GM19372 (cell line): Measurements from ENCODE around the gene ADARB1.

Source experiments
- ATAC-seq: cut with Tn5 transposase; IDR thresholded peaks from one replicate; pipeline ENCODE4 v1.9.1; 2021; ENCODE audit warnings: mild to moderate bottlenecking, low read depth, moderate library complexity; ENCODE audit not compliant: unreplicated experiment

The ADARB1 gene

GRCh38 chr21:45073301-45074047 is 906 bp upstream of the ADARB1 start:
- no peak for ATAC-seq

GRCh38 chr21:45074818-45075595 is 627 bp downstream of the ADARB1 start:
- peak; percentile 26 for ATAC-seq

GRCh38 chr21:45075596-45076244 is 1.3 kb downstream of the ADARB1 start:
- ATAC-seq, result no peak

- no peak for ATAC-seq
Observed at GRCh38 chr21:45076245-45076711, 1.9 kb downstream of the ADARB1 start.

- no peak for ATAC-seq
Observed at GRCh38 chr21:45078371-45078770, 4.0 kb downstream of the ADARB1 start.

- ATAC-seq, result no peak
Observed at GRCh38 chr21:45078877-45079281, 4.5 kb downstream of the ADARB1 start.

- ATAC-seq, result no peak
Observed at GRCh38 chr21:45079351-45079750, 5.0 kb downstream of the ADARB1 start.

GRCh38 chr21:45080232-45080631 is 5.9 kb downstream of the ADARB1 start:
- ATAC-seq, result no peak

GRCh38 chr21:45080639-45081414 is 6.4 kb downstream of the ADARB1 start:
- no peak for ATAC-seq

GRCh38 chr21:45081636-45082035 is 7.3 kb downstream of the ADARB1 start:
- no peak for ATAC-seq

- ATAC-seq, result no peak
Observed at GRCh38 chr21:45082736-45083135, 8.4 kb downstream of the ADARB1 start.

GRCh38 chr21:45084121-45084520 is 9.7 kb downstream of the ADARB1 start:
- no peak for ATAC-seq

GRCh38 chr21:45084881-45085536 is 10.6 kb downstream of the ADARB1 start:
- no peak for ATAC-seq

GRCh38 chr21:45085700-45086099 is 11.3 kb downstream of the ADARB1 start:
- ATAC-seq, result no peak

GRCh38 chr21:45086337-45086958 is 12.1 kb downstream of the ADARB1 start:
- ATAC-seq, result no peak

- no peak for ATAC-seq
Observed at GRCh38 chr21:45087022-45087823, 12.8 kb downstream of the ADARB1 start.

GRCh38 chr21:45088116-45088515 is 13.7 kb downstream of the ADARB1 start:
- ATAC-seq, result no peak

GRCh38 chr21:45088729-45089128 is 14.3 kb downstream of the ADARB1 start:
- no peak for ATAC-seq

- no peak for ATAC-seq
Observed at GRCh38 chr21:45089964-45090363, 15.6 kb downstream of the ADARB1 start.
